K562 (cell line): ENCODE measurements around the gene HEBP1. TPM values are rescaled to one million over a fixed set of nuclear protein-coding genes. Genes with fewer than 3 reads are reported as not detected.

Source experiments
- ATAC-seq: fragments of 200-7000 bp; cut with Tn5 transposase; 3 replicates; pipeline ENCODE4 v1.9.1; 2020; ENCODE audit warnings: moderate library complexity
- BruUV-seq: library from RNA; stranded (reverse); fragments of 400-500 nt; replicated peaks from 2 replicates; lab custom pipeline; 2021; lab: Mats Ljungman, UMichigan
- CTCF ChIA-PET: fragments of 300-600 bp; formaldehyde crosslinking; extraction: SDS; loops from one replicate; lab custom pipeline; 2021; ENCODE audit warnings: low intra/inter-chr PET ratio; lab: Yijun Ruan, JAX
- POLR2A ChIA-PET: fragments of 300-600, 350-650 bp; sonication (Branson Sonifier 250); formaldehyde crosslinking; extraction: SDS; loops from one replicate; lab custom pipeline; 2021; ENCODE audit warnings: antibody characterized with exemption, inconsistent platforms; lab: Yijun Ruan, JAX
- DNase-seq, 4 experiments: peaks; one replicate each; pipeline versions ENCODE4 v3.0.0 to v3.0.0-alpha.2; 2011 to 2018; ENCODE audit warnings: low spot score in 3 of 4, mixed read lengths in 3 of 4; ENCODE audit errors: extremely low read depth in 1 of 4
- FAIRE-seq: peaks from 2 replicates; lab custom pipeline; 2011; peaks lifted over from hg19 to GRCh38; lab: Jason Lieb, UNC
- H2AFZ ChIP-seq: 2 replicates; pipeline ENCODE4 v1.6.0; 2011; ENCODE audit warnings: low read depth, low read length, control low read depth, inconsistent platforms
- H3K27ac ChIP-seq: fragments of 200-600 bp; 3 replicates; pipeline ENCODE4 v1.8.0; 2011; ENCODE audit warnings: low read depth, mild to moderate bottlenecking, control low read depth, inconsistent platforms, low read length, moderate library complexity, mixed read lengths; ENCODE audit errors: extremely low read depth
- H3K27me3 ChIP-seq, 2 experiments: fragments of 300-600 bp in 1 of 2; 2 replicates in 1 of 2; 3 replicates in 1 of 2; pipeline versions ENCODE4 v1.6.0 to v1.8.0; 2011; ENCODE audit warnings: inconsistent platforms in 2 of 2, low read length in 2 of 2, mild to moderate bottlenecking in 1 of 2, mixed read lengths in 1 of 2, moderate library complexity in 1 of 2; ENCODE audit not compliant: control insufficient read depth in 2 of 2, insufficient read depth in 2 of 2
- H3K36me3 ChIP-seq: fragments of 300-600 bp; 3 replicates; pipeline ENCODE4 v1.8.0; 2011; ENCODE audit warnings: mild to moderate bottlenecking, low read length, inconsistent platforms; ENCODE audit not compliant: control insufficient read depth, insufficient read depth
- H3K4me1 ChIP-seq, 2 experiments: fragments of 200-600 bp in 1 of 2; replicated peaks in 1 of 2; 2 replicates in 1 of 2; 3 replicates in 1 of 2; pipeline versions ENCODE4 v1.5.1 to v1.8.0; 2011; ENCODE audit warnings: inconsistent platforms in 2 of 2, low read length in 2 of 2, mild to moderate bottlenecking in 1 of 2, mixed read lengths in 1 of 2, moderate library complexity in 1 of 2; ENCODE audit not compliant: control insufficient read depth in 2 of 2, insufficient read depth in 2 of 2
- H3K4me2 ChIP-seq: 2 replicates; pipeline ENCODE4 v1.6.1; 2011; ENCODE audit warnings: low read length, control low read depth, inconsistent platforms, mixed read lengths; ENCODE audit not compliant: insufficient read depth
- H3K4me3 ChIP-seq: fragments of 200-600 bp; sonication (generic), shearing (Covaris generic); 2 replicates; pipeline ENCODE4 v1.5.1; 2016; ENCODE audit warnings: control low read depth, inconsistent platforms
- H3K79me2 ChIP-seq: fragments of 200-600 bp; 3 replicates; pipeline ENCODE4 v1.8.0; 2011; ENCODE audit warnings: low read length, inconsistent platforms; ENCODE audit not compliant: control insufficient read depth, insufficient read depth
- H3K9ac ChIP-seq, 2 experiments: 2 replicates each; pipeline versions ENCODE4 v1.6.0 to v1.6.1; 2011; ENCODE audit warnings: low read depth in 2 of 2, low read length in 2 of 2, control low read depth in 1 of 2, inconsistent platforms in 1 of 2, mild to moderate bottlenecking in 1 of 2, mixed read lengths in 1 of 2; ENCODE audit not compliant: insufficient read depth in 1 of 2
- H3K9me1 ChIP-seq: one replicate; pipeline ENCODE4 v1.6.0; 2011; ENCODE audit warnings: inconsistent platforms, mild to moderate bottlenecking, low read length, moderate library complexity; ENCODE audit not compliant: control insufficient read depth, insufficient read depth
- H3K9me3 ChIP-seq: replicated peaks from 2 replicates; pipeline ENCODE4 v1.5.1; 2011; ENCODE audit warnings: low read depth, low read length, inconsistent platforms; ENCODE audit not compliant: control insufficient read depth, insufficient read depth
- H4K20me1 ChIP-seq: replicated peaks from 2 replicates; pipeline ENCODE4 v1.6.1; 2011; ENCODE audit warnings: low read length, inconsistent platforms, mixed read lengths; ENCODE audit not compliant: control insufficient read depth, insufficient read depth
- GTF3C2 ChIP-seq: IDR thresholded peaks from 3 replicates; pipeline ENCODE4 v1.6.1; 2011; ENCODE audit warnings: borderline replicate concordance, mild to moderate bottlenecking, moderate library complexity; ENCODE audit not compliant: insufficient read length; ENCODE audit errors: extremely low read depth
- HMGXB4 ChIP-seq: sonication (generic); formaldehyde crosslinking; IDR thresholded peaks from 2 replicates; pipeline ENCODE4 v1.8.1; 2023; ENCODE audit warnings: mild to moderate bottlenecking, missing genetic modification reagents
- MBD2 ChIP-seq: sonication (generic); IDR thresholded peaks from 2 replicates; pipeline ENCODE4 v1.6.1; 2016; ENCODE audit warnings: low read depth, borderline replicate concordance
- TFAP4 ChIP-seq: sonication (generic); formaldehyde crosslinking; IDR thresholded peaks from 2 replicates; pipeline ENCODE4 v1.8.0; 2022; ENCODE audit warnings: missing genetic modification reagents, mild to moderate bottlenecking, moderate library complexity, borderline replicate concordance
- WGBS: fragments of 100-300 bp; shearing (Covaris generic); methylation state at CpG from one replicate; pipeline ENCODE4 v1.1.6; 2016; ENCODE audit warnings: low coverage, mixed read lengths; ENCODE audit not compliant: insufficient coverage; ENCODE audit errors: missing lambda C conversion rate; 5-methylcytosine and 5-hydroxymethylcytosine counted together
- in situ Hi-C: fragments of 300-500 bp; cut with MboI; formaldehyde crosslinking; loops from 4 replicates; pipeline ENCODE4 v1.15.0; 2018; ENCODE audit warnings: inconsistent platforms, mixed read lengths
- intact Hi-C: fragments of 100-400 bp; cut with micrococcal nuclease; formaldehyde crosslinking; loops from 2 replicates; pipeline ENCODE4 v1.14.2; 2022
- polyA plus RNA-seq, 8 experiments: library from polyadenylated mRNA; depleted of rRNA in 4 of 8; stranded (reverse) in 5 of 8; unstranded in 3 of 8; fragments of >200 nt; fragmentation: Nextera tagmentation in 2 of 8; fragmentation: Illumina TruSeq in 1 of 8; extraction: Ambion mirVana in 2 of 8; extraction: Trizol in 1 of 8; gene quantifications; 2 replicates each; pipeline versions ENCODE4 v1.2.1 to v1.2.3, GENCODE V29; 2011 to 2014; ENCODE audit warnings: inconsistent platforms in 1 of 8, missing spikeins in 1 of 8
- total RNA-seq, 7 experiments: library from RNA; depleted of rRNA in 6 of 7; stranded (reverse); fragments of >200 nt in 6 of 7; fragmentation: Illumina TruSeq in 2 of 7; extraction: Trizol in 2 of 7; gene quantifications; 2 replicates each; pipeline versions ENCODE4 v1.2.1 to v1.2.3, GENCODE V29; 2011 to 2021; ENCODE audit warnings: low replicate concordance in 1 of 7

Gene HEBP1
- total and polyA plus RNA-seq, 9 of the 15 experiments (the other 6 are each of a cell fraction or from before 2014, with no cell fraction given): 1.1 to 10.1 (median 2.4) TPM

- TF ChIP-seq HMGXB4: no peak
- TF ChIP-seq GTF3C2: no peak
- no peak for TF ChIP-seq MBD2
These were observed 39.4 kb upstream of the HEBP1 start (continued) for GRCh38 chr12:13039328-13039956.

GRCh38 chr12:13038491-13039161 lies 38.6 kb upstream of the HEBP1 start:
- H3K4me2 ChIP-seq: no peak overlapping the region
- H3K79me2 ChIP-seq: no peaks in the 10 kb centered on the region
- no peaks in the 10 kb centered on the region for H3K4me1 ChIP-seq
- FAIRE-seq: no peak
- no peaks in the 10 kb centered on the region for H3K9me3 ChIP-seq
- no peak overlapping the region for H2AFZ ChIP-seq
- ATAC-seq: no peak
- ChIA-PET CTCF (no interaction called here), POLR2A (no interaction called here)
- intact Hi-C loops: no loop called here
- in situ Hi-C loops: no loop called here
- WGBS: 11% methylated on average over 3 of the region's 4 CpGs
- no TSS peak for BruUV-seq
- no peak overlapping the region for H3K27ac ChIP-seq
- H3K9me1 ChIP-seq: no peaks in the 10 kb centered on the region
- no peak overlapping the region for H3K9ac ChIP-seq
- no peaks in the 10 kb centered on the region for H3K27me3 ChIP-seq
- no peak for DNase-seq
- no peaks in the 10 kb centered on the region for H4K20me1 ChIP-seq
- no peaks in the 10 kb centered on the region for H3K36me3 ChIP-seq
- no peak overlapping the region for H3K4me3 ChIP-seq
- no peak for TF ChIP-seq TFAP4
